ENCODE measurements around the gene PALLD.

DNA sequence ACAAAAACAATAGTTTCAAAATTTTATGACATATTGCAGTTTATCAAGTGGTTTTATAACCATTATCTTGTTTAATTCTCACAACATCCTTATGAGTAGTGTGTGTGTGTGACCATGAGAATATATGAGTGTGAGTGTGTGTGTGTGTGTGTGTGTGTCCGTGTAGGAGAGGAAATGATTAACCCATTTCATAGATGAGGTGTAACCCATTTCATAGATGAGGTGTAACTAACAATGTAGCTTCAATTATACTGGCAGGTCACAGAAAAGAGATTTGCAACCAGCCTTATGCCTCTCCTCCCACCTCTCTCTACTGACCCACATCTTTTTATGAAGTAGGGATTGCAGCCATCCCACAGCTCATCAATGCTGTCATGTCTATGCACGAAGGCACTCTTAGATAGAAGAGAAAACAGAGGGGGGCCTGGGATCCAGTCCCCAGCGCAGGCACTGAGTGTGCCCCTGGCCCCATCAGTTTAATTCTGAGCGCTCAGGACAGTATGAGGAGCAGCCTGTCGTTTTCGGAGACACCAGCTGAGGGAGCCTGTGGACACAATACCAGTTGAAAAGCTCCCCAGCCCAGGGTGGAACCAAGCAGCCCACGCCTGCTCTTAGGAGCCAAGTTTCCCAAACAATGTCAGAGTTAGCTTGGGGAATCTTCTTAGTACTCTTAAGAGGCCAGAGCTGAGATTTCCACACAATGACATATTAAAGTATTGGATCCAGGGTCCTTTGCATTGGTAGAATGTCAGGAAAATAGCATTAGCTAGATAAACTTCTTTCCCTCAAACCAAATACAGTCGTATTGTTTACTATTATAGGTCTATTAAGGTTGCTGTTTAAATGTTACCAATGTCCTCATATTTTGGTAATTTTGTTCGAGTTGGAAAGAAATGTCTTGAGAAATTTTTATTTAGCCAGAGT, 88.6 kb downstream of the PALLD start:
- TF ChIP-seq, protein P1, sequence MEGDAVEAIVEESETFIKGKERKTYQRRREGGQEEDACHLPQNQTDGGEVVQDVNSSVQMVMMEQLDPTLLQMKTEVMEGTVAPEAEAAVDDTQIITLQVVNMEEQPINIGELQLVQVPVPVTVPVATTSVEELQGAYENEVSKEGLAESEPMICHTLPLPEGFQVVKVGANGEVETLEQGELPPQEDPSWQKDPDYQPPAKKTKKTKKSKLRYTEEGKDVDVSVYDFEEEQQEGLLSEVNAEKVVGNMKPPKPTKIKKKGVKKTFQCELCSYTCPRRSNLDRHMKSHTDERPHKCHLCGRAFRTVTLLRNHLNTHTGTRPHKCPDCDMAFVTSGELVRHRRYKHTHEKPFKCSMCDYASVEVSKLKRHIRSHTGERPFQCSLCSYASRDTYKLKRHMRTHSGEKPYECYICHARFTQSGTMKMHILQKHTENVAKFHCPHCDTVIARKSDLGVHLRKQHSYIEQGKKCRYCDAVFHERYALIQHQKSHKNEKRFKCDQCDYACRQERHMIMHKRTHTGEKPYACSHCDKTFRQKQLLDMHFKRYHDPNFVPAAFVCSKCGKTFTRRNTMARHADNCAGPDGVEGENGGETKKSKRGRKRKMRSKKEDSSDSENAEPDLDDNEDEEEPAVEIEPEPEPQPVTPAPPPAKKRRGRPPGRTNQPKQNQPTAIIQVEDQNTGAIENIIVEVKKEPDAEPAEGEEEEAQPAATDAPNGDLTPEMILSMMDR (IDR thresholded peaks at IDR 0.05; ENCODE audit: borderline replicate concordance, extremely low read depth, low read length, poor library complexity, severe bottlenecking): peak; percentile 50
- no peak for TF ChIP-seq EZH2 (IDR thresholded peaks at IDR 0.05; ENCODE audit: borderline replicate concordance, low read depth, low read length, severe bottlenecking)
